GM12878 (cell line): ENCODE results near the gene C10orf90. TPM values are rescaled to one million over a fixed set of nuclear protein-coding genes. Genes with fewer than 3 reads are reported as not detected.

ENCODE experiments used
- ATAC-seq: fragments of 200-7000 bp; cut with Tn5 transposase; 3 replicates; pipeline ENCODE4 v1.9.1; 2020; ENCODE audit warnings: mild to moderate bottlenecking, moderate library complexity
- BruUV-seq: library from RNA; stranded (reverse); fragments of 400-500 nt; replicated peaks from 2 replicates; lab custom pipeline; 2021; lab: Mats Ljungman, UMichigan
- CTCF ChIA-PET: fragments of 300-600 bp; sonication (Branson Sonifier 250); formaldehyde crosslinking; extraction: SDS; loops from one replicate; lab custom pipeline; 2021; ENCODE audit warnings: inconsistent platforms; lab: Yijun Ruan, JAX
- POLR2A ChIA-PET: fragments of 350-600 bp; formaldehyde crosslinking; extraction: SDS; loops from one replicate; lab custom pipeline; 2021; ENCODE audit warnings: inconsistent platforms; lab: Charles Lee
- RAD21 ChIA-PET: fragments of 300-600 bp; sonication (Branson Sonifier 250); formaldehyde crosslinking; loops from one replicate; lab custom pipeline; 2023; ENCODE audit warnings: antibody characterized with exemption; ENCODE audit not compliant: unreplicated experiment; lab: Charles Lee
- SMC1A ChIA-PET: fragments of 300-600 bp; sonication (Branson Sonifier 250); formaldehyde crosslinking; loops from one replicate; lab custom pipeline; 2023; ENCODE audit not compliant: unreplicated experiment, uncharacterized antibody; lab: Charles Lee
- DNase-seq: peaks from one replicate; pipeline ENCODE4 v3.0.0-alpha.2; 2011; ENCODE audit warnings: low read depth, low spot score
- FAIRE-seq: peaks from 3 replicates; lab custom pipeline; 2011; peaks lifted over from hg19 to GRCh38; lab: Jason Lieb, UNC
- H2AFZ ChIP-seq: 2 replicates; pipeline ENCODE4 v1.6.0; 2011; ENCODE audit warnings: low read depth, low read length, control low read depth; ENCODE audit not compliant: control insufficient read depth
- H3K27ac ChIP-seq: 2 replicates; pipeline ENCODE4 v1.5.1; 2011; ENCODE audit warnings: control low read depth; ENCODE audit not compliant: control insufficient read depth, insufficient read depth
- H3K27me3 ChIP-seq, 2 experiments: replicated peaks in 1 of 2; 2 replicates each; pipeline versions ENCODE4 v1.6.0 to v1.6.1; 2011; ENCODE audit warnings: low read length in 1 of 2; ENCODE audit not compliant: control insufficient read depth in 2 of 2, insufficient read depth in 2 of 2
- H3K36me3 ChIP-seq, 2 experiments: 2 replicates each; pipeline ENCODE4 v1.5.1; 2011; ENCODE audit warnings: low read length in 1 of 2; ENCODE audit not compliant: control insufficient read depth in 2 of 2, insufficient read depth in 2 of 2
- H3K4me1 ChIP-seq: 2 replicates; pipeline ENCODE4 v1.6.1; 2011; ENCODE audit warnings: mild to moderate bottlenecking, low read length, moderate library complexity, mixed read lengths; ENCODE audit not compliant: control insufficient read depth, insufficient read depth
- H3K4me2 ChIP-seq: 2 replicates; pipeline ENCODE4 v1.6.0; 2011; ENCODE audit warnings: control low read depth; ENCODE audit not compliant: control insufficient read depth, insufficient read depth
- H3K4me3 ChIP-seq: fragments of 200-600 bp; sonication (generic); 2 replicates; pipeline ENCODE4 v1.5.1; 2016
- H3K79me2 ChIP-seq: 2 replicates; pipeline ENCODE4 v1.6.0; 2011; ENCODE audit warnings: low read length; ENCODE audit not compliant: control insufficient read depth, insufficient read depth
- H3K9ac ChIP-seq: 2 replicates; pipeline ENCODE4 v1.8.0; 2011; ENCODE audit warnings: low read length, control low read depth, mixed read lengths; ENCODE audit not compliant: control insufficient read depth, insufficient read depth
- H3K9me3 ChIP-seq: replicated peaks from 3 replicates; pipeline ENCODE4 v1.5.1; 2011; ENCODE audit warnings: mild to moderate bottlenecking, low read length; ENCODE audit not compliant: control insufficient read depth, insufficient read depth
- H4K20me1 ChIP-seq: 2 replicates; pipeline ENCODE4 v1.6.0; 2011; ENCODE audit not compliant: control insufficient read depth, insufficient read depth
- BCL11A ChIP-seq: IDR thresholded peaks from 2 replicates; pipeline ENCODE4 v1.6.1; 2011; ENCODE audit warnings: low read depth, low read length
- GABPA ChIP-seq: IDR thresholded peaks from 2 replicates; pipeline ENCODE4 v1.6.1; 2014; ENCODE audit warnings: antibody characterized with exemption, low read depth, mild to moderate bottlenecking, inconsistent platforms
- LARP7 ChIP-seq: fragments of 450-650 bp; IDR thresholded peaks from 2 replicates; pipeline ENCODE4 v1.6.1; 2017; ENCODE audit warnings: mild to moderate bottlenecking
- RAD21 ChIP-seq: IDR thresholded peaks from 2 replicates; pipeline ENCODE4 v1.6.1; 2011; ENCODE audit warnings: mild to moderate bottlenecking, low read depth, low read length, moderate library complexity; ENCODE audit not compliant: insufficient read depth
- SMC3 ChIP-seq: IDR thresholded peaks from 2 replicates; pipeline ENCODE4 v1.6.1; 2011; ENCODE audit warnings: low read length, improper control_type of control experiment, borderline replicate concordance
- TBL1XR1 ChIP-seq: IDR thresholded peaks from 2 replicates; pipeline ENCODE4 v1.6.1; 2012; ENCODE audit warnings: low read depth, low read length, improper control_type of control experiment
- YY1 ChIP-seq: IDR thresholded peaks from 2 replicates; pipeline ENCODE4 v1.6.1; 2011; ENCODE audit warnings: low read depth, mild to moderate bottlenecking, low read length
- WGBS: methylation state at CpG from one replicate; pipeline ENCODE4 v1.1.6; 2016; ENCODE audit warnings: low lambda C conversion rate; ENCODE audit not compliant: insufficient replicate concordance, insufficient coverage; ENCODE audit errors: missing lambda C conversion rate; 5-methylcytosine and 5-hydroxymethylcytosine counted together
- in situ Hi-C: fragments of 300-500 bp; cut with MboI; formaldehyde crosslinking; loops from 9 replicates; pipeline ENCODE4 v1.14.3; 2018; ENCODE audit warnings: mixed read lengths
- intact Hi-C: fragments of 100-400 bp; cut with micrococcal nuclease; formaldehyde crosslinking; loops from one replicate; pipeline ENCODE4 v1.14.2; 2022; ENCODE audit not compliant: unreplicated experiment
- polyA plus RNA-seq, 11 experiments: library from polyadenylated mRNA; depleted of rRNA in 4 of 11; unstranded in 6 of 11; stranded (reverse) in 5 of 11; fragments of >200 nt; fragmentation: Nextera tagmentation in 4 of 11; fragmentation: Illumina TruSeq in 1 of 11; extraction: Ambion mirVana in 4 of 11; extraction: Trizol in 1 of 11; gene quantifications; 1 replicate in 1 of 11; 2 replicates in 10 of 11; pipeline versions ENCODE4 v1.2.1 to v1.2.3, GENCODE V29; 2011 to 2016; ENCODE audit warnings: inconsistent platforms in 2 of 11, missing spikeins in 2 of 11, low read depth in 1 of 11
- total RNA-seq, 4 experiments: library from RNA; depleted of rRNA in 3 of 4; stranded (reverse); fragments of >200 nt in 3 of 4; fragmentation: Illumina TruSeq in 1 of 4; extraction: Trizol in 1 of 4; gene quantifications; 2 replicates each; pipeline versions ENCODE4 v1.2.1 to v1.2.3, GENCODE V29; 2013 to 2021
- TF ChIP-seq, protein P1 (sequence below), 3 experiments: IDR thresholded peaks in 2 of 3; conservative IDR thresholded peaks in 1 of 3; 2 replicates each; pipeline ENCODE4 v1.5.1; 2011; ENCODE audit warnings: low read depth in 3 of 3, low read length in 3 of 3, mild to moderate bottlenecking in 3 of 3, control low read depth in 2 of 3, moderate library complexity in 2 of 3, inconsistent platforms in 1 of 3, mixed read lengths in 1 of 3; ENCODE audit not compliant: control insufficient read depth in 2 of 3, insufficient read depth in 1 of 3; ENCODE audit errors: extremely low read depth in 1 of 3
- TF ChIP-seq, protein P2 (sequence below): fragments of 150-350 bp; IDR thresholded peaks from 2 replicates; pipeline ENCODE4 v1.6.1; 2016; ENCODE audit warnings: low read depth, low read length

The C10orf90 gene
- total and polyA plus RNA-seq, 10 of the 15 experiments (the other 5 are each of a cell fraction or from before 2014, with no cell fraction given), result 0.04 TPM; not detected in 9

DNA sequence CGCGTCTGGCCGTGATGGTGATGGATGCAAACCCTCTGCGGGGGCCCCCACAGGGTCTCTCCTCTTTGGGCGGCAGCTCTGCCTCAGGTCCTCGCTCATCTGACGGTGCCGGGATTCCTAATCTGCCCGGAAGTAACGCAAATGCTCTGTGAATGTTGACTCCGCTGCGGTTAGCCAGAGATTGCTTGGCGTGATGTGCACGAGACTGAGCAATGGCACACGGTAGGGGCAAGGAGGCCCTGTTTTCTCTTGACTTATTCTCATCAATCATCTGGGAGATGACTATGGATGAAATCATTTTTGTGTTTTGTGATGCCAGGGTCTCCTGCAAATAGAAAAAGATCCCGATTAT lies 165.8 kb downstream of the C10orf90 start:
- ChIA-PET POLR2A (no interaction called here), SMC1A (no interaction called here), CTCF (no interaction called here), RAD21 (no interaction called here)
- intact Hi-C loops, result loop anchor here (1.0 to 2.0 kb wide), 2 partner anchors 522 to 636 kb away; no protein-coding TSS in a partner anchor
- H3K4me3 ChIP-seq, result no peak overlapping the region
- H3K27ac ChIP-seq, result no peak overlapping the region
- TF ChIP-seq BCL11A (no peak), LARP7 (no peak), TBL1XR1 (no peak)
- in situ Hi-C loops, result loop anchor here (5.0 kb wide), 1 partner anchor 522 kb away; no protein-coding TSS in a partner anchor
- no TSS peak for BruUV-seq
- no peak overlapping the region for H3K9ac ChIP-seq
- no peaks in the 10 kb centered on the region for H3K79me2 ChIP-seq
- no peak for ATAC-seq
- WGBS, result 38% methylated on average over 15 of the region's 16 CpGs
- H3K9me3 ChIP-seq, result no peaks in the 10 kb centered on the region
- no peaks in the 10 kb centered on the region for H4K20me1 ChIP-seq
- no peak for FAIRE-seq
- no peaks in the 10 kb centered on the region for H3K36me3 ChIP-seq
- H3K27me3 ChIP-seq, result no peaks in the 10 kb centered on the region
- DNase-seq, result no peak
- H3K4me2 ChIP-seq, result no peak overlapping the region
- H2AFZ ChIP-seq, result no peak overlapping the region
- no peaks in the 10 kb centered on the region for H3K4me1 ChIP-seq

DNA sequence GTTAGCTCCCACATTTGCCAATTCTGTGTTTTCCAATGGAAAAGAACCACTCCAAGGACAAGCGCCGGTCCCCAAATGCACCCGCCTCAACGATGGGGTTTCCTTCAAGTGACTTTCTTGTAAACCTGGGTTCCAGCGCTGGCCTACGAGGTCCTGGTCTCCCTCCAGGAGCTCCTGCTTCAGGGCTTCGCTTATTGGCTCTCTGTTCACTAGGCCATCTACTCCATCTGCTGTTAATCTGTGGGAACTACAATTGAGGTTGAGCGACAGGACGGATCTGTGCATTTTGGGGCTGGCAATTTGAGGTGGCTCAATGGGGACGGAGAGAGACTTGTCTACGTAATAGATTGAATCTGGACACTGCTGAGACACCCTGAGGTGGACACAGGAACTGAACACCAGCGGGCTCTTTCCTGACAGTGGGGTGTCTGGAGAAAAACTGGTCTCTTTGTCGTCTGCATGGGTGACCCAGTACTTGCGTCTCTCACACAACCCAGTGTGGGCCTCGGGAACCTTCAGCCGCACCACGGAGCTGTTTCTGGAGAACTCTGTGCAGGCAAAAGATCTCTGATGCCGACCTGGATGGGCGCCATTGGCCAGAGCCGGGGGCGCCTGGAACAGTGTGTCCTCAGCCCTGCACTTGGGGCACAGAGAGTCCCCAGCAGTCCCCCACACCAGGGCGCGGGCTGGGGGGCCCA lies 166.3 kb downstream of the C10orf90 start:
- no peak overlapping the region for H3K27ac ChIP-seq
- no peaks in the 10 kb centered on the region for H3K4me1 ChIP-seq
- in situ Hi-C loops, result no loop called here
- H4K20me1 ChIP-seq, result no peaks in the 10 kb centered on the region
- H3K9ac ChIP-seq, result no peak overlapping the region
- 25% methylated on average over 21 of the region's 23 CpGs for WGBS
- ChIA-PET CTCF (interaction anchor here (0.6 to 1.4 kb wide), 7 partner anchors 436 to 622 kb away, joined by 3 to 18 read pairs (median 3); no protein-coding TSS in a partner anchor), SMC1A (interaction anchor here (0.6 to 2.0 kb wide), 5 partner anchors 17 to 524 kb away, joined by 3 to 13 read pairs (median 4); no protein-coding TSS in a partner anchor), POLR2A (no interaction called here), RAD21 (interaction anchor here (0.8 to 1.3 kb wide), 2 partner anchors 520 to 522 kb away, joined by 3 to 9 read pairs; no protein-coding TSS in a partner anchor)
- H3K4me3 ChIP-seq, result no peak overlapping the region
- TF ChIP-seq YY1 (no peak), GABPA (no peak), SMC3 (peak; percentile 57), RAD21 (peak; percentile 62)
- TF ChIP-seq, protein P1, sequence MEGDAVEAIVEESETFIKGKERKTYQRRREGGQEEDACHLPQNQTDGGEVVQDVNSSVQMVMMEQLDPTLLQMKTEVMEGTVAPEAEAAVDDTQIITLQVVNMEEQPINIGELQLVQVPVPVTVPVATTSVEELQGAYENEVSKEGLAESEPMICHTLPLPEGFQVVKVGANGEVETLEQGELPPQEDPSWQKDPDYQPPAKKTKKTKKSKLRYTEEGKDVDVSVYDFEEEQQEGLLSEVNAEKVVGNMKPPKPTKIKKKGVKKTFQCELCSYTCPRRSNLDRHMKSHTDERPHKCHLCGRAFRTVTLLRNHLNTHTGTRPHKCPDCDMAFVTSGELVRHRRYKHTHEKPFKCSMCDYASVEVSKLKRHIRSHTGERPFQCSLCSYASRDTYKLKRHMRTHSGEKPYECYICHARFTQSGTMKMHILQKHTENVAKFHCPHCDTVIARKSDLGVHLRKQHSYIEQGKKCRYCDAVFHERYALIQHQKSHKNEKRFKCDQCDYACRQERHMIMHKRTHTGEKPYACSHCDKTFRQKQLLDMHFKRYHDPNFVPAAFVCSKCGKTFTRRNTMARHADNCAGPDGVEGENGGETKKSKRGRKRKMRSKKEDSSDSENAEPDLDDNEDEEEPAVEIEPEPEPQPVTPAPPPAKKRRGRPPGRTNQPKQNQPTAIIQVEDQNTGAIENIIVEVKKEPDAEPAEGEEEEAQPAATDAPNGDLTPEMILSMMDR (IDR thresholded peaks at IDR 0.05 in 2 of 3, conservative IDR thresholded peaks at IDR 0.05 in 1 of 3; ENCODE audit: control insufficient read depth in 2 of 3, extremely low read depth in 1 of 3, insufficient read depth in 1 of 3, low read depth in 3 of 3, low read length in 3 of 3), result peak; percentile 10 to 48 (median 43); a peak in 5 of 6 replicates
- TF ChIP-seq, protein P2, sequence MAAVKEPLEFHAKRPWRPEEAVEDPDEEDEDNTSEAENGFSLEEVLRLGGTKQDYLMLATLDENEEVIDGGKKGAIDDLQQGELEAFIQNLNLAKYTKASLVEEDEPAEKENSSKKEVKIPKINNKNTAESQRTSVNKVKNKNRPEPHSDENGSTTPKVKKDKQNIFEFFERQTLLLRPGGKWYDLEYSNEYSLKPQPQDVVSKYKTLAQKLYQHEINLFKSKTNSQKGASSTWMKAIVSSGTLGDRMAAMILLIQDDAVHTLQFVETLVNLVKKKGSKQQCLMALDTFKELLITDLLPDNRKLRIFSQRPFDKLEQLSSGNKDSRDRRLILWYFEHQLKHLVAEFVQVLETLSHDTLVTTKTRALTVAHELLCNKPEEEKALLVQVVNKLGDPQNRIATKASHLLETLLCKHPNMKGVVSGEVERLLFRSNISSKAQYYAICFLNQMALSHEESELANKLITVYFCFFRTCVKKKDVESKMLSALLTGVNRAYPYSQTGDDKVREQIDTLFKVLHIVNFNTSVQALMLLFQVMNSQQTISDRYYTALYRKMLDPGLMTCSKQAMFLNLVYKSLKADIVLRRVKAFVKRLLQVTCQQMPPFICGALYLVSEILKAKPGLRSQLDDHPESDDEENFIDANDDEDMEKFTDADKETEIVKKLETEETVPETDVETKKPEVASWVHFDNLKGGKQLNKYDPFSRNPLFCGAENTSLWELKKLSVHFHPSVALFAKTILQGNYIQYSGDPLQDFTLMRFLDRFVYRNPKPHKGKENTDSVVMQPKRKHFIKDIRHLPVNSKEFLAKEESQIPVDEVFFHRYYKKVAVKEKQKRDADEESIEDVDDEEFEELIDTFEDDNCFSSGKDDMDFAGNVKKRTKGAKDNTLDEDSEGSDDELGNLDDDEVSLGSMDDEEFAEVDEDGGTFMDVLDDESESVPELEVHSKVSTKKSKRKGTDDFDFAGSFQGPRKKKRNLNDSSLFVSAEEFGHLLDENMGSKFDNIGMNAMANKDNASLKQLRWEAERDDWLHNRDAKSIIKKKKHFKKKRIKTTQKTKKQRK, result no peak
- BruUV-seq, result no TSS peak
- no peaks in the 10 kb centered on the region for H3K27me3 ChIP-seq
- no peak overlapping the region for H2AFZ ChIP-seq
- FAIRE-seq (no peak), DNase-seq (no peak), ATAC-seq (no peak)
- H3K9me3 ChIP-seq, result no peaks in the 10 kb centered on the region
- intact Hi-C loops, result loop anchor here (1.0 to 2.0 kb wide), 2 partner anchors 522 to 635 kb away; no protein-coding TSS in a partner anchor
- no peaks in the 10 kb centered on the region for H3K36me3 ChIP-seq
- H3K4me2 ChIP-seq, result no peak overlapping the region
- H3K79me2 ChIP-seq, result no peaks in the 10 kb centered on the region
